ENCODE data around the gene FRRS1L.

GRCh38 chr9:109149089-109149488 is 18.0 kb downstream of the FRRS1L start:
- TF ChIP-seq CTCF (IDR thresholded peaks at IDR 0.05) (no peak), POLR2A (IDR thresholded peaks at IDR 0.05) (no peak)

Data from Peyer's patch (tissue), 4 donors.